Fibroblast of the aortic adventitia (primary cell): ENCODE results near the gene EMD. TPM values are rescaled to one million over a fixed set of nuclear protein-coding genes. Genes with fewer than 3 reads are reported as not detected.

Experiments used
- DNase-seq: peaks from one replicate; pipeline ENCODE4 v3.0.0-alpha.2; 2010; ENCODE audit warnings: low read depth
- H3K4me3 ChIP-seq: 2 replicates; pipeline ENCODE4 v1.5.1; 2011; ENCODE audit warnings: low read depth, mild to moderate bottlenecking, control low read depth, low read length, moderate library complexity
- total RNA-seq: library from RNA; depleted of rRNA; stranded (reverse); fragments of >200 nt; gene quantifications from 2 replicates; pipeline ENCODE4 v1.2.3, GENCODE V29; 2012; ENCODE audit warnings: low replicate concordance
- TF ChIP-seq, protein P1 (sequence below): IDR thresholded peaks from 2 replicates; pipeline ENCODE4 v1.5.1; 2011; ENCODE audit warnings: mild to moderate bottlenecking, low read length, control low read depth, inconsistent platforms; ENCODE audit not compliant: insufficient read depth

The EMD gene
- total RNA-seq, 1 donor, result 29.9 TPM

DNA sequence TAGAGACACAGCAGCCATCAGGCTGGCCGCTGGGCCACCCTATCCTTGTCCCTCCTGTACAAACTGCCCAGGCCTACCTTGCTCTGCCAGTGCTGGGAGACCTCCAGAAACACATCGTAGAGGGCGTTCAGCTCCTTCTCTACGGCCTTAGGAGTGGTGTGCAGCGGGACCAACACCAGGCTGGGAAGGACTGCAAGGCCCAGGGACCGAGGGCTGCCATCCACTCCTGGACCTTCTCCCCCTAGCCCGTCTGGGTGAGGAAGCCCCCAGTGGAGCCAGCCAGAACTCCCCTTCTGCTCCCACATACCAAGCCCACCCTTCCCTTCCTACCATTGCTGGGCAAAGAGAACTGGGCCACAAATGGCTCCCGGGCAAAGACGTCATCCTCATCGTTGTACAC is 24.1 kb downstream of the EMD start:
- DNase-seq, result no peak
- no peak overlapping the region for H3K4me3 ChIP-seq
- TF ChIP-seq, protein P1, sequence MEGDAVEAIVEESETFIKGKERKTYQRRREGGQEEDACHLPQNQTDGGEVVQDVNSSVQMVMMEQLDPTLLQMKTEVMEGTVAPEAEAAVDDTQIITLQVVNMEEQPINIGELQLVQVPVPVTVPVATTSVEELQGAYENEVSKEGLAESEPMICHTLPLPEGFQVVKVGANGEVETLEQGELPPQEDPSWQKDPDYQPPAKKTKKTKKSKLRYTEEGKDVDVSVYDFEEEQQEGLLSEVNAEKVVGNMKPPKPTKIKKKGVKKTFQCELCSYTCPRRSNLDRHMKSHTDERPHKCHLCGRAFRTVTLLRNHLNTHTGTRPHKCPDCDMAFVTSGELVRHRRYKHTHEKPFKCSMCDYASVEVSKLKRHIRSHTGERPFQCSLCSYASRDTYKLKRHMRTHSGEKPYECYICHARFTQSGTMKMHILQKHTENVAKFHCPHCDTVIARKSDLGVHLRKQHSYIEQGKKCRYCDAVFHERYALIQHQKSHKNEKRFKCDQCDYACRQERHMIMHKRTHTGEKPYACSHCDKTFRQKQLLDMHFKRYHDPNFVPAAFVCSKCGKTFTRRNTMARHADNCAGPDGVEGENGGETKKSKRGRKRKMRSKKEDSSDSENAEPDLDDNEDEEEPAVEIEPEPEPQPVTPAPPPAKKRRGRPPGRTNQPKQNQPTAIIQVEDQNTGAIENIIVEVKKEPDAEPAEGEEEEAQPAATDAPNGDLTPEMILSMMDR, result no peak

DNA sequence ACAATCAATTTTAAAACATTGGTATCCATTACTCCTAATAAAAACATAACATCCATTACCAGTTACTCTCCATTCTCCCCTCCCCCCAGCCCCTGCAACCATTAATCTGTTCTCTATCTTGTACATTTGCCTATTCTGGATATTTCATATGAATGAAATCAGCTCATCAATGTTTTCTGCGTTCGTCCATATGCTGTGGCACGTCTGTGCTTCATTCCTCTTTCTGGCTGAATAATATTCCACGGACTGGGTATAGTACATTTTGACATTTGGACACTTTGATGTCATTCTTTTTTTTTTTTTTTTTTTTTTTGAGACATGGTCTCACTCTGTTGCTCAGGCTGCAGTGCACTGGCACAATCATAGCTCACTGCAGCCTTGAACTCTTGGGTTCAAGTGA is 24.8 kb downstream of the EMD start:
- DNase-seq, result no peak
- TF ChIP-seq, protein P1, result no peak
- no peak overlapping the region for H3K4me3 ChIP-seq

DNA sequence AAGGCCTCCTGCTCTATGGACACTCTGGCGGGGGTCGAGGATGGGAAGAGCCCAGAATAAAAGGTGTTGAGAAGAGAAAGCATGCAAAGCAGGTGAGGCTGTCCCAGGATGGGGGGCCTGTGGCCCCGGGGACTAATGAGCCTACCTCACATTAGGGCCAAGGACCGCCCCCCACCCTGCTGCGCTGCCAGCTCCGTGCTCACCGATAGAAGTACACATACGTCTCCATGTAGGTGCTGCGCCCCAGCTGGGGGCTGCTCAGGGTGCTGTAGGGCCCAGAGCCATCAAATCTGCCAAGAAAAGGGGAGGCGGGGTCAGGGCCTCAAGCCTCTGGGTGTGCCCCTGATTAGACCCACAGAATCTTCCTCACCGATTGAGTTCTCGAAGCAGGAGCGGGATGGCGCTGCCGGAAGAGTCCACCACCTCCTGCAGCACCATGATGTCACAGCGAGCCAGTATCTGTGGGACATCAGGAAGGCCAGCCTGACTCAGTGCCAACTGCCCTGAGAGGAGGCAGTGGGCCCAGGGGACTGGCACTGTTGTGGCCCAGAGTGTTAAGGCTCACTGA is 25.6 kb downstream of the EMD start:
- TF ChIP-seq, protein P1, result no peak
- no peak for DNase-seq
- no peak overlapping the region for H3K4me3 ChIP-seq

DNA sequence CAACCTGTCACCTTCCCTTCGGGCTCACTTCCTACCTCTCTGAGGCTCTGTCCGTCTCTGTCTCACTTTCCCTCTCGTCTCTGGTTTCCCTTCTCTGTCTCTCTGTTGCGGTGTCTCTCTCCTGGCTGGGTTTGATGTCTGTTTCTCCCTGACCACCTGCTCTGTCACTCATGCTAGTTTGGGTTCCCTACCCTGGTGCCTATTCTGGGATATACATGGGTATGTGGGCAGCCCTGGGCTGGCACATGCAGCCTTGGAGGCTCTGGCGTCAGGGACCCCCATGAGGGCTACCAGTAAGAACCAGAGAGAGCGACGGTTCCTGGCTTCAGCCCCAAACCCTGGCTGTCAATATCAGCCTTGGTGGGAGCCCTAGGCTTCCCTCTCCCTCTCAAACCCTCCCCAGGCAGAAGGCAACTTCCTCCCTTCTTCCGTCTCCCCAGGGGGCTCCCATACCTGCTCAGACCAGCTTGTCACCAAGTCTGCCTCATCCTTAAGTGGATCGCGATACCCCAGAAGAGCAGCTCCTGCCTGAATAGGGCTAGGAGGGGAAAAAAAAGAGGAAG is 29.6 kb downstream of the EMD start:
- TF ChIP-seq, protein P1, result no peak
- H3K4me3 ChIP-seq, result peak overlapping the region; percentile 63
- no peak for DNase-seq

DNA sequence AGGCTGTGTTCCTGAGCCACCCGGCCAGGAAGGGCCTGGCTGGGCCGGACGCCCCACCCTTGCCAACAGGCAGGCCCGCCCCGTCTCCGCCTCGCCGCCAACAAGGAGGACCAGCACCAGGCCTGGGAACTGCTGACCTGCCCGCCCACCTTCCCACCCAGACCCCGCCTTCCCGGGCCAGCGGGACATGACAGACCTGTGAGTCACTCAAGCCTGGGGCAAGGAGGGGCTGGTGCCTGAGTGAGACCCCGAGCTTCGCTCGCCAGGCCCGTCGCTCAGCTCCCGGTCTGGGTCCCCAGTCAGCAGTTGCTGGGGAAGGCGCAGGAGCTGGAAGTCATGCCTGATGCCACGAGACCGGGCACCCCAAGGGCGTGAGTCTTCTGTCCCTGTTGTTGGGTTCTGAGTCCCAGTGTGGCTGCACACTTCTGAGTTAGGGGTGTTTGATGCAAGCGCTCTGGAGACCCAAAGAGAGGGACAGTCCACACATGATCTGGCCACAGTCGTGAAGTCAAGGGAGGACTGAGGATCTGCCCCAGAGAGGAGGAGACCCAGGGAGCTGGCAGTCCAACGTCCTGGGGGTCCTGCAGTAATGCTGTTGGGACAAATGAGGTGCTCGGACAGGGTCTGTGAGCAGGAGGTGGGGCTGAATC is 30.3 kb downstream of the EMD start, which contains the start of gene DNASE1L1:
DNASE1L1 (minus strand) TSS at position 33 of the 650 bp plus-strand sequence. CDS start 3,686 bp downstream, outside the sequence.
- peak; percentile 78 for DNase-seq
- H3K4me3 ChIP-seq, result peak within 1 kb of the TSS; percentile 63
- TF ChIP-seq, protein P1, result no peak

DNA sequence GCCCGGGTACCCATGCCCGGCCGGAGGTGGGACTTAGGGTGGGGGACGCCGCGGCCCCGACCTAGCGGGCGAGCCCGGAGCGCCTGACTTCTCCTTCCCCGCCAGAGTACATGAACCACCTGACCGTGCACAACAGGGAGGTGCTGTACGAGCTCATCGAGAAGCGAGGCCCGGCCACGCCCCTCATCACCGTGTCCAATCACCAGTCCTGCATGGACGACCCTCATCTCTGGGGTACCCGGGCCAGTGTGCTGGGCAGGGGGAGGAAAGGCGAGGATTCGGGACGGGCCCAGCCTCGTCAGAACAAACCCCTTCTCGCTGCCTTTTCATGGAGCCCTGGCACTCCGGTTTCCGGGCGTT is 32.9 kb downstream of the EMD start:
- TF ChIP-seq, protein P1, result no peak
- peak overlapping the region; percentile 69 for H3K4me3 ChIP-seq
- peak; percentile 28 for DNase-seq
